GM21723 (cell line): Measurements from ENCODE around the gene RCC2.

Experiments
- ATAC-seq: cut with Tn5 transposase; IDR thresholded peaks from one replicate; pipeline ENCODE4 v1.9.1; 2021; ENCODE audit warnings: mild to moderate bottlenecking, moderate library complexity; ENCODE audit not compliant: unreplicated experiment

RCC2 gene

GRCh38 chr1:17381161-17381560, 58.3 kb downstream of the RCC2 start:
- no peak for ATAC-seq

GRCh38 chr1:17377325-17377953, 62.0 kb downstream of the RCC2 start:
- no peak for ATAC-seq

GRCh38 chr1:17375651-17376050, 63.8 kb downstream of the RCC2 start:
- no peak for ATAC-seq

GRCh38 chr1:17372955-17373354, 66.5 kb downstream of the RCC2 start:
- ATAC-seq = no peak

- no peak for ATAC-seq
Measured at GRCh38 chr1:17371896-17372295, 67.6 kb downstream of the RCC2 start, which contains the start of gene PADI6. TSS of gene PADI6 (plus strand) at chr1:17372196. CDS start at chr1:17372246, 50 bp downstream.

GRCh38 chr1:17370618-17371017, 68.9 kb downstream of the RCC2 start:
- ATAC-seq = no peak

GRCh38 chr1:17369466-17369865, 70.0 kb downstream of the RCC2 start:
- ATAC-seq = no peak

DNA sequence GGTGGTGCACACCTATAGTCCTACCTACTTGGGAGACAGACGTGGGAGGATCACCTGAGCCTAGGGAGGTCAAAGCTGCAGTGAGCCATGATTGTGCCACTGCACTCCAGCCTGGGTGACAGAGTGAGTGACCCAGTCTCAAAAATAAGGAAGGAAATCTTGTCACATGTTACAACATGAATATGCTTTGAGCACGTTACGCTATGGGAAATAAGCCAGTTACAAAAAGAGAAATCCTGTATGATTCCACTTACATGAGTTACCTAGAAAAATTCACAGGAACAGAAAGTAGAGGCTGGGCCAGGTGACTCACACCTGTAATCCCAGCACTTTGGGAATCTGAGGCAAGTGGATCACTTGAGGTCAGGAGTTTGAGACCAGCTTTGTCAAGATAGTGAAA, 74.2 kb downstream of the RCC2 start:
- ATAC-seq = no peak

- ATAC-seq = no peak
Measured at GRCh38 chr1:17363771-17364170, 75.7 kb downstream of the RCC2 start.

DNA sequence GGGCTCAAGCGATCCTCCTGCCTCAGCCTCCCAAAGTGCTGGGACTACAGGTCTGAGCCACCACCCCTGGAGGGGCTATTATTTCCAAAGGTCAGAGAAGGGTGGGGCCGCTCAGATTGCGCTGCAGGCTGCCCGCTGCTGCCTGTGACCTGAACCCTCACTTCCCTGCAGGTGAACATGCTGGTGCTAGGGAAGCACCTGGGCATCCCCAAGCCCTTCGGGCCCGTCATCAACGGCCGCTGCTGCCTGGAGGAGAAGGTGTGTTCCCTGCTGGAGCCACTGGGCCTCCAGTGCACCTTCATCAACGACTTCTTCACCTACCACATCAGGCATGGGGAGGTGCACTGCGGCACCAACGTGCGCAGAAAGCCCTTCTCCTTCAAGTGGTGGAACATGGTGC, 76.1 kb downstream of the RCC2 start:
- no peak for ATAC-seq

DNA sequence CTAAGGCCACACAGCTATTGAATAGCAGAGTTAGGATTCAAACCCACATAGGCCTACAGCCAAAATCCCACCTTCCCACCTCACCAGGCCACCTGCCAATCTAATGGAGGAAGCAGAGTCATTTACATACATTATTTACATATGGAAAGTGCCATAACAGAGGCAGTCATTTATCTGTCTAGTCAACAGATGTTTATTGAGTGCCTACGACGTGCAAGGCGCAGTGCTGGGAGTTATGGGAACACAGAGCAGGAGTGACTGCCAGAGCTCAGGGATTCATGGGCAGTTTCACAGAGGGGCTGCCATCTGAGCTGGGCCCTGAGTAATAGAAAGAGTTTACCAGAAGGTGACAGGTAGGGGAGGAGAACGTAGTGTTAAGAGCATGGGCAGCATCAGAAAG, 77.8 kb downstream of the RCC2 start:
- ATAC-seq = no peak

GRCh38 chr1:17360272-17360956, 79.1 kb downstream of the RCC2 start:
- ATAC-seq = no peak

DNA sequence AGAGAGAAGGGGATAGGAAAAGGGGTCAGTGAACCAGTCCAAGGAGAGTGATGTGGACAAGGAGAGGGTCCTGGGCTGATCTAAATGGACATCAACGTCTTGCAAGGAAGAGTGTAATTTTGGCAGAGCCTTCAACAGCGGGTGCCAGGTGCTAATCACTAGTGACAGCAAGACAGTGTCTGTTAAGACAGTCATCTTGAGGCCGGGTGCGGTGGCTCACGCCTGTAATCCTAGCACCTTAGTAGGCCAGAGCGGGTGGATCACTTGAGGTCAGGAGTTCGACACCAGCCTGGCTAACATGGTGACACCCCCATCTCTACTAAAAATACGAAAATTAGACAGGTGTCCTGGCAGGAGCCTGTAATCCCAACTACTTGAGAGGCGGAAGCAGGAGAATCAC, 79.7 kb downstream of the RCC2 start:
- ATAC-seq = no peak

DNA sequence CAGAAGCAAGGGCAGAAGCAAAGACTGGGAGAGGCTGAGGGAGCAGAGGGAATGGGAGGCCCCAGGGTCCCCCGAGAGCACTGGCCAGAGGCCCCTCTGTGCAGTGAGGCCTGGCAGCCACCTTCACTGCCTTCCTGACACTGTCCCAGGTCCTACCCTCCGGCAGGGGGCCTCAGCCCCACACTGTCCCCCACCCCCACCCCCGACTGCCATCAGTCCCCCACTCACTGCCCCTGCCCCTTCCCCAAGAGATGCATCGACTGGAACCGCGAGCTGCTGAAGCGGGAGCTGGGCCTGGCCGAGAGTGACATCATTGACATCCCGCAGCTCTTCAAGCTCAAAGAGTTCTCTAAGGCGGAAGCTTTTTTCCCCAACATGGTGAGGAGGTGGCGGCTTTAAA, 80.4 kb downstream of the RCC2 start:
- ATAC-seq = no peak

DNA sequence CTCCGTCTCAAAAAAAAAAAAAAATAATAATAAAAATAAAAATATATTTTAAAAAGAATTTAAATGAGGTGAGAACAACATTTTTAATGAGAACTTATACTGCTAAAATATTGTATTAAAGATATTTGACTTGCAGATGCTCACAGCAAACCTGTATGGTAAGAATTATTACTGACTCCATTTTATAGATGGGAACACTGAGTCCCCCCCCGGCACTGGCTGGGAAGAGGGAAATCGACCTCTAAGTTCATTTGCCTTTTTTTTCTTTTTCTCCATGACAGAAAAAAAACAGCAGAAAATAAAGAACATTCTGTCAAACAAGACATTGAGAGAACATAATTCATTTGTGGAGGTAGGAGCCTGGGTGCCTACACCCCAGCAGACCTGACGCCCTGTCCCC, 80.9 kb downstream of the RCC2 start:
- ATAC-seq = no peak
